ENCODE measurements around the gene GLYATL3. TPM values are rescaled to one million over a fixed set of nuclear protein-coding genes. Genes with fewer than 3 reads are reported as not detected.

The GLYATL3 gene
- polyA plus RNA-seq, 1 donor (not counting 4 experiments of a cell fraction or from before 2014, with no cell fraction given), result not detected

DNA sequence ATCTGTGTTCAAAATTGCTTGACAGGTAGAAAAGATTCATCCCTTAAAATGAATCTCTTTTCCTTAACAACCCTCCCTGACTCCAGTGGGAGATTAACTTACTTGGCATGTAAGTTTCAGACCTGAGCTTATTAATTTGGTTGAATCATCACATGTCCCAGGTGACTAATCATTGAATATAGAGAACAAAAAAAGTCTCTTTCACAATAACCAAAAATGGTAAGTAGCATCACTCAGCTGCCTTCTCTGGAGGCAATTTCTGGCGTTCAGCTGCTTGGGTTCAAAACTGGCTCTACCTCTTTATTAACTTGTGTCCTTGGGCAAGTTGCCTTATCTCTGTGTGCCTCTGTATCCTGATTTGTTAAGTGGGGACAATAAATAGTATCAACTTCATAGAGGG lies 53.7 kb downstream of the GLYATL3 start:
- peak overlapping the region; percentile 33 to 96 (median 87) for H3K4me3 ChIP-seq (ENCODE audit: control insufficient read depth in 2 of 3, extremely low read depth in 1 of 3, insufficient read depth in 2 of 3, low read depth in 1 of 3, low read length in 3 of 3)
- no peak for DNase-seq (ENCODE audit: low read depth, low spot score)
- H3K36me3 ChIP-seq (ENCODE audit: control insufficient read depth in 2 of 2, extremely low read depth in 1 of 2, insufficient read depth in 2 of 2, low read length in 2 of 2), result peaks cover 0 to 11% of the 10 kb centered on the region in 2 experiments
- H3K4me1 ChIP-seq (ENCODE audit: control insufficient read depth, extremely low read depth, insufficient read depth, low read length), result peaks cover 37% of the 10 kb centered on the region
- peak; percentile 77 for FAIRE-seq
- H3K27ac ChIP-seq (ENCODE audit: control insufficient read depth, insufficient read depth, low read length), result peak overlapping the region; percentile 92
- no peaks in the 10 kb centered on the region for H3K9me3 ChIP-seq (ENCODE audit: control insufficient read depth, low read depth, low read length)
- TF ChIP-seq, protein P1, sequence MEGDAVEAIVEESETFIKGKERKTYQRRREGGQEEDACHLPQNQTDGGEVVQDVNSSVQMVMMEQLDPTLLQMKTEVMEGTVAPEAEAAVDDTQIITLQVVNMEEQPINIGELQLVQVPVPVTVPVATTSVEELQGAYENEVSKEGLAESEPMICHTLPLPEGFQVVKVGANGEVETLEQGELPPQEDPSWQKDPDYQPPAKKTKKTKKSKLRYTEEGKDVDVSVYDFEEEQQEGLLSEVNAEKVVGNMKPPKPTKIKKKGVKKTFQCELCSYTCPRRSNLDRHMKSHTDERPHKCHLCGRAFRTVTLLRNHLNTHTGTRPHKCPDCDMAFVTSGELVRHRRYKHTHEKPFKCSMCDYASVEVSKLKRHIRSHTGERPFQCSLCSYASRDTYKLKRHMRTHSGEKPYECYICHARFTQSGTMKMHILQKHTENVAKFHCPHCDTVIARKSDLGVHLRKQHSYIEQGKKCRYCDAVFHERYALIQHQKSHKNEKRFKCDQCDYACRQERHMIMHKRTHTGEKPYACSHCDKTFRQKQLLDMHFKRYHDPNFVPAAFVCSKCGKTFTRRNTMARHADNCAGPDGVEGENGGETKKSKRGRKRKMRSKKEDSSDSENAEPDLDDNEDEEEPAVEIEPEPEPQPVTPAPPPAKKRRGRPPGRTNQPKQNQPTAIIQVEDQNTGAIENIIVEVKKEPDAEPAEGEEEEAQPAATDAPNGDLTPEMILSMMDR (optimal IDR thresholded peaks at IDR 0.05 in 1 of 3, IDR thresholded peaks at IDR 0.05 in 1 of 3, conservative IDR thresholded peaks at IDR 0.05 in 1 of 3; ENCODE audit: extremely low read depth in 1 of 3, insufficient read depth in 2 of 3, low read length in 3 of 3), result no peak
- TF ChIP-seq EZH2 (IDR thresholded peaks at IDR 0.05; ENCODE audit: low read length), result no peak
- H3K79me2 ChIP-seq (ENCODE audit: control insufficient read depth, insufficient read depth, low read length), result peaks cover 47% of the 10 kb centered on the region
- H3K9ac ChIP-seq (ENCODE audit: control insufficient read depth, extremely low read depth, insufficient read depth, low read length), result peak overlapping the region; percentile 96
- H3K27me3 ChIP-seq (ENCODE audit: control insufficient read depth, extremely low read depth, insufficient read depth, low read length), result no peaks in the 10 kb centered on the region
- dilution Hi-C loops (cut with MboI; ENCODE audit: extremely low pct_ligation_motif_present, low sequenced_read_pairs), result no loop called here
- H3K9me1 ChIP-seq (ENCODE audit: control insufficient read depth, extremely low read depth, insufficient read depth, low read length), result no peaks in the 10 kb centered on the region
- H3K4me2 ChIP-seq (ENCODE audit: control insufficient read depth, extremely low read depth, insufficient read depth, low read depth, low read length), result peak overlapping the region; percentile 91
- H2AFZ ChIP-seq (ENCODE audit: control insufficient read depth, low read length), result no peak overlapping the region
- no peaks in the 10 kb centered on the region for H4K20me1 ChIP-seq (ENCODE audit: control insufficient read depth, extremely low read depth, insufficient read depth, low read length)

- dilution Hi-C loops (cut with MboI; ENCODE audit: extremely low pct_ligation_motif_present, low sequenced_read_pairs), result no loop called here
- H3K9ac ChIP-seq (ENCODE audit: control insufficient read depth, extremely low read depth, insufficient read depth, low read length), result peak overlapping the region; percentile 44
- H3K9me3 ChIP-seq (ENCODE audit: control insufficient read depth, low read depth, low read length), result no peaks in the 10 kb centered on the region
- peaks cover 39% of the 10 kb centered on the region for H3K79me2 ChIP-seq (ENCODE audit: control insufficient read depth, insufficient read depth, low read length)
- DNase-seq (ENCODE audit: low read depth, low spot score) (no peak), FAIRE-seq (peak; percentile 29)
- no peaks in the 10 kb centered on the region for H4K20me1 ChIP-seq (ENCODE audit: control insufficient read depth, extremely low read depth, insufficient read depth, low read length)
- peak overlapping the region; percentile 92 for H3K27ac ChIP-seq (ENCODE audit: control insufficient read depth, insufficient read depth, low read length)
- peak overlapping the region in 2 of 3 experiments; percentile 7 to 38 for H3K4me3 ChIP-seq (ENCODE audit: control insufficient read depth in 2 of 3, extremely low read depth in 1 of 3, insufficient read depth in 2 of 3, low read depth in 1 of 3, low read length in 3 of 3)
- peaks cover 32% of the 10 kb centered on the region for H3K4me1 ChIP-seq (ENCODE audit: control insufficient read depth, extremely low read depth, insufficient read depth, low read length)
- H3K4me2 ChIP-seq (ENCODE audit: control insufficient read depth, extremely low read depth, insufficient read depth, low read depth, low read length), result peak overlapping the region; percentile 76
- no peak for TF ChIP-seq EZH2 (IDR thresholded peaks at IDR 0.05; ENCODE audit: low read length)
- TF ChIP-seq, protein P1 (optimal IDR thresholded peaks at IDR 0.05 in 1 of 3, IDR thresholded peaks at IDR 0.05 in 1 of 3, conservative IDR thresholded peaks at IDR 0.05 in 1 of 3; ENCODE audit: extremely low read depth in 1 of 3, insufficient read depth in 2 of 3, low read length in 3 of 3), result no peak
- H3K36me3 ChIP-seq (ENCODE audit: control insufficient read depth in 2 of 2, extremely low read depth in 1 of 2, insufficient read depth in 2 of 2, low read length in 2 of 2), result peaks cover 0 to 16% of the 10 kb centered on the region in 2 experiments
- H3K27me3 ChIP-seq (ENCODE audit: control insufficient read depth, extremely low read depth, insufficient read depth, low read length), result no peaks in the 10 kb centered on the region
- H2AFZ ChIP-seq (ENCODE audit: control insufficient read depth, low read length), result no peak overlapping the region
- H3K9me1 ChIP-seq (ENCODE audit: control insufficient read depth, extremely low read depth, insufficient read depth, low read length), result no peaks in the 10 kb centered on the region
Observed at GRCh38 chr6:49555951-49556350, 56.2 kb downstream of the GLYATL3 start.

Data from keratinocyte (primary cell).